ENCODE results near the gene RELT. TPM values are rescaled to one million over a fixed set of nuclear protein-coding genes. Genes with fewer than 3 reads are reported as not detected.

Gene RELT, protein sequence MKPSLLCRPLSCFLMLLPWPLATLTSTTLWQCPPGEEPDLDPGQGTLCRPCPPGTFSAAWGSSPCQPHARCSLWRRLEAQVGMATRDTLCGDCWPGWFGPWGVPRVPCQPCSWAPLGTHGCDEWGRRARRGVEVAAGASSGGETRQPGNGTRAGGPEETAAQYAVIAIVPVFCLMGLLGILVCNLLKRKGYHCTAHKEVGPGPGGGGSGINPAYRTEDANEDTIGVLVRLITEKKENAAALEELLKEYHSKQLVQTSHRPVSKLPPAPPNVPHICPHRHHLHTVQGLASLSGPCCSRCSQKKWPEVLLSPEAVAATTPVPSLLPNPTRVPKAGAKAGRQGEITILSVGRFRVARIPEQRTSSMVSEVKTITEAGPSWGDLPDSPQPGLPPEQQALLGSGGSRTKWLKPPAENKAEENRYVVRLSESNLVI
- total RNA-seq, result 10 to 100 TPM; 23.2 to 24.2 TPM

DNA sequence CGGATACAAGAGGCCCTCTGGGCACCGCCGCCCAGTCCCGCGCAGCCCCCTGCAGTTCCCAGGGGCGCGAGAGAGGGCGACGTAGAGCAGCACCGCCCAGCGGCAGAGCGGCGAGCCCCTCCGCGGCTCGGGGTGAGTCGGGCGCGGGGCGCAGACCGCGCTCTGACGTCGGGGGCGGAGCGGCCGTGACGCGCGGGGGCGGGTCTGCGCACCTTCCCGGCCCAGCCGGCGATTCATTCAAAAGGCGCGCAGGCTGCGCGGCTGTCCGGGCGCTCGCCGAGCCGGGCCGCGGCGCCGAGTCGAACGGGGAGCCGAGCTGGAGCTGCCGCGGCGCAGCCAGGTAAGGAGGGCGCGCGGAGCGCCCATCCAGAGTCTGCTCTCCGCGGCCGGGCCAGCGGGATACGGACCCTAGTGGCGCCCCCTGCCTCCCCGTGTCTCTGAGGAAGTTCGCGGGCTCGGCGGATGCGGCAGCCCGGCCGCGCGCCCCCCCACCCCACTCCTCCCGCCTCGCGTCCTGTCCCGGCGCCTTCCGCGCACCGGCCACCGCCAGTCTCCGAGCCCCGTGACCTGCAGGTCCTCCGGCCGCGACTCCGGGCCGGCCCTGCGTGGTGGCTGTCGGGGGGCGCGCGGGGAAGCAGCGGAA is at the start of gene RELT:
TSS of gene RELT (plus strand) at position 240 of the 643 bp plus-strand sequence. CDS start 12,738 bp downstream, outside the sequence.
- peaks cover 41% of the 10 kb centered on the region for H3K4me1 Mint-ChIP-seq
- H3K27me3 Mint-ChIP-seq, result no peaks in the 10 kb centered on the region
- H3K27ac Mint-ChIP-seq, result peak within 1 kb of the TSS; percentile 91
- peaks cover 7% of the 10 kb centered on the region for H3K36me3 Mint-ChIP-seq
- DNase-seq, result peak; percentile 97
- H3K4me3 Mint-ChIP-seq, result peak within 1 kb of the TSS; percentile 97
- no peaks in the 10 kb centered on the region for H3K9me3 Mint-ChIP-seq

DNA sequence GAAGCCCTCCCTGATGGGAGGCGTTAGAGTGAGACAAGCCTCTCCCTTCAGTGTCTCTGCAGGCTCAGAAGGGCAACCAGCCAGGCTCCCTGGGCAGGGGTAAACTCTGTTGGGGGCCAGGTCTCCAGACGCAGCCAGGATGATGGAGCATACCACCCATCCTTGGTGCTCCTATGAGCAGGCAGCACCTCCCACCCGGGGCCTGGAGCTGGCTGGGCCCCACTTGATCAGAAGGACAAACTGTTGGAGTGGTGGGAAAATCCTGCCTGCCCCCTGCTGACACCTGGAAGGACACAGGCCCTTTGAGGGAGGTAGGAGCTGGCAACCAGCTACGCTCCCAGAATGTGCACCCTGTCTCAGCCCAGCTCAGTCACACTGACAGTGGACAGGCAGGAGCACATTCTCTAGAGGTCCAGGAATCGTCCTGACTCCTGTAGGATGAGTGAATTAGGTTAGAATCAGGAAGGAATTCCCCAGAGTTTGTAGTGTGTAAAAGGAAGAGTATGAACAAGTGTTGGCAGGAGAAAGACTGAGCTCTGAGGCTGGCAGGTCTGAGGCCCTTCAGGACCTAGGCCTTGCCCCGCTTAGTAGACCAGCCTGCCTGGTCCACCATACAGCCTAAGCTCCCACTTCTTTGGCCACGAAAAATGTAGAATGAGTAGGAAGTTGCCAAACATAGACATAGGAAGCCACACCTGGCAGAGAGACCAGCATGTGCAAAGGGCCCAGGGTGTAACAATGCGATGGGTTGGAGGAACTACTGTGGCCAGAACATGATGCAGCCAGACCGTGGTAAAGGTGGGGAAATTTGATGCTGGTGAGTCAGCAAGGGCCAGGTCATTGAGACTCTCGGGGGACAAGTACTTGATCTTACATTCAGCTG is 49.0 kb upstream of the RELT start:
- H3K9me3 Mint-ChIP-seq, result no peaks in the 10 kb centered on the region
- no peak overlapping the region for H3K4me3 Mint-ChIP-seq
- peaks cover 2% of the 10 kb centered on the region for H3K4me1 Mint-ChIP-seq
- no peak overlapping the region for H3K27ac Mint-ChIP-seq
- H3K36me3 Mint-ChIP-seq, result no peaks in the 10 kb centered on the region
- no peak for DNase-seq
- H3K27me3 Mint-ChIP-seq, result no peaks in the 10 kb centered on the region

DNA sequence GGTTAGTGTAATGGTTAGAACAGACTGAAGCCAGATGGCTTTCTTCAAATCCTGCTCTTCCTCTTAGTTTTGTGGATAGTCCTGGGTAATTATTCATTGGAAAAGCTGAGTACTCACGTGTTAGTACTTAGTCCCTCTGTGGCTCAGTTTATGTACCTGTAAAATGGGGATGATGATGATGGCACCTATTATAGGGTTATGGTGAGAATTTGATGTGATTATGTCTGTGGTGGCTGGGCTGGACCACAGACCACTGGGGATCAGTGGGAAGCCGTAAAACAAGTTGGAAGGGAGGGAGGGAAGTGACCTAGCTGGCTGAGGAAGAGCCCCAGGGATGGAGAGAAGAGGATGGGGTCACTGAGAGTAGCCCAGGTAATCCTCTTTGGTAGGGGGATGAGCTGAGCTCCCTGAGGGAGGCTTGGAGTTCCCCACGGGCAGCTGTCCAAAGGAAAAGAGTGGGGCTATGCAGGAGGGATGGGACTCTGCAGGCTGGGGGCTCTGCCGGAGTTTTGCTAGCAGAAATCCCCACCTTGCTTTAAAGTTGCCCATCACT is 48.3 kb upstream of the RELT start:
- Mint-ChIP-seq H3K27me3 (no peaks in the 10 kb centered on the region), H3K27ac (no peak overlapping the region), H3K4me3 (no peak overlapping the region), H3K9me3 (no peaks in the 10 kb centered on the region), H3K4me1 (no peaks in the 10 kb centered on the region), H3K36me3 (no peaks in the 10 kb centered on the region)
- DNase-seq, result no peak

DNA sequence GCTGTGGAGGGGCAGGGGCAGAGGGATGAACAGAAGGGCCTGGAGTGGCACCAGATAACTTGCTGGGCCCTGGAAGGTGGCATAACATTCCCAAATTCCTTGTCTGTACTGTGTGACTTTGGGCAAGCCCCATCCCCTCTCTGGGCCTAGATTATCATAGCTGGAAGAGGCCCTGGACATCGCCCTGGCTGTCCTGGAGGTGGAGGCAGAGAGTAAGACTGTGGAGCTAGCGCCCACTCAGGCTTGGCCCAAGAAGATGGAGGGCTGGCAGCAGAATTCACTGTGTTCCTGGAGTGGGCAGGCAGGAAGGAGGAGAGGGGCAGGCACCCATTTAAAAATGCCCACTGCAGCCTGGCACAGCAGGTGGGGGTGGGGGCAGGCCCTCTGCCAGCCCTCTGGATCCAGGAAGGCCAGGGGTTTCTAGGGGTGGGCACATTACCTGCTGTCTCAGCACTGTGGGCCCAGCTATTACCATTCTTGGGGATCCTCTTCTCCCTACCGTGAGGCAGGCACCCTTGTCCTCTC is 45.6 kb upstream of the RELT start:
- H3K27ac Mint-ChIP-seq, result no peak overlapping the region
- no peaks in the 10 kb centered on the region for H3K36me3 Mint-ChIP-seq
- H3K27me3 Mint-ChIP-seq, result no peaks in the 10 kb centered on the region
- no peak overlapping the region for H3K4me3 Mint-ChIP-seq
- H3K4me1 Mint-ChIP-seq, result peaks cover 1% of the 10 kb centered on the region
- H3K9me3 Mint-ChIP-seq, result no peaks in the 10 kb centered on the region
- no peak for DNase-seq

GRCh38 chr11:73331138-73331916 is 44.9 kb upstream of the RELT start:
- Mint-ChIP-seq H3K9me3 (no peaks in the 10 kb centered on the region), H3K4me1 (peaks cover 1% of the 10 kb centered on the region), H3K36me3 (no peaks in the 10 kb centered on the region), H3K4me3 (no peak overlapping the region), H3K27ac (no peak overlapping the region), H3K27me3 (no peaks in the 10 kb centered on the region)
- no peak for DNase-seq

DNA sequence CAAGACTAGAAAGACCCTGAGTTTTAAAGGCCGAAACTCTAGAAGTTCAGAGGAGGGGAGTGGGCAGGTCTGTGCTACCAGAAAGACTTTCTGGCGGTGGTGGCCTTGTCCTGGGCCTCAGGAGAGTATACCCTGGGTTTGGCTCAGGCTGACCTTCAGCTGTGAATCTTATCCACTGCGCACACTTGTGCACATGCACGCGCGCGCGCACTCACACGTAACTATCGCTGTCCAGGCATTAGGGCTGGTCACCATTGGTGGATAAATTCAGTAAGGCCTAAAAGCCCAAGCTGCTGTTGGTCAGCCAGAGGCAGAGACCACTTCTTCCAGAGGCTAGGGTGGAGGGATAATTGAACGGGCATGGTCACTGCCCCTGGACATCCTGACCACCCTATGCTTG is 43.0 kb upstream of the RELT start:
- Mint-ChIP-seq H3K27ac (no peak overlapping the region), H3K4me3 (no peak overlapping the region), H3K27me3 (no peaks in the 10 kb centered on the region), H3K36me3 (no peaks in the 10 kb centered on the region), H3K9me3 (no peaks in the 10 kb centered on the region), H3K4me1 (peaks cover 1% of the 10 kb centered on the region)
- DNase-seq, result no peak

GRCh38 chr11:73333640-73334383 is 42.4 kb upstream of the RELT start:
- Mint-ChIP-seq H3K9me3 (no peaks in the 10 kb centered on the region), H3K4me3 (no peak overlapping the region), H3K36me3 (no peaks in the 10 kb centered on the region), H3K4me1 (peaks cover 1% of the 10 kb centered on the region), H3K27ac (no peak overlapping the region), H3K27me3 (no peaks in the 10 kb centered on the region)
- DNase-seq, result no peak

DNA sequence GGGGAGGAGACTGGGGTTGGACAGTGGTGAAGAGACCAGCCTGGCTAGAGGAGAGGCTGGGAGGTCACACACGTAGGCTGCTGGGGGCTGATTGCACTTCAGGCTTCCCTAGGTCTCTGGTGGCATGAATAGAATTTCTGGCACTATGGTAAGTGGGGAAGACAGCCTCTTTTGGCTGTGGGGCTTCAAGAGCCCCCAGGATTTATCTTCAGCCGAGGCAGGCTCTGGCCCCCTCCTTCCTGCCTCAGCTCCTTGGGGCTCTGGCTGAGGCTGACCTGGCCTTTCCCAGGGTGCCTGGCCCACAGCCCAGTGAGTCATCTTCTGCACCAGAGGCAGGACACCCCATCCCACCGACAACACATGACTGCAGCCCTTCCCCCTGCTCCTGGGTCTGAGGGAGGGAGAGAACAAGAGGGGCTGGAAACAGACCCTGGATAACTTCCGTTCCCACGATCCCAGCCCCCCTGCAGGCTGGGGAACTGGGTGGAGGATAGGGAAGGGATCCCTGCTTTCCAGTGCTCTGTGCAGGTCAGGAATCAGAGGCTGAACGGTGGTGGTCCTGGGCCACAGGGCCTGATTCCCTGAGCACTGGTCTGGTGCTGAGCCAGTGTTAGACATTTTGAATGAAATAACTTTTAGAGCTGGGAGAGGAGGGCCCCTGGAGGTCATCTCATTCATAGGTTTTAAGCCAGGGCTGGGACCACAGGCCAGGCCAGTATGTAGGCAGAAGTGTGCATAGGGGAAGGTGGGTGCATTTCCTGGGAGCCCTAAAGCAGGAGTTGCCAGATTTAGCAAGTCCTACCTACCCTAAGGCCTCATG is 41.6 kb upstream of the RELT start:
- no peak overlapping the region for H3K4me3 Mint-ChIP-seq
- H3K9me3 Mint-ChIP-seq, result no peaks in the 10 kb centered on the region
- DNase-seq, result no peak
- H3K4me1 Mint-ChIP-seq, result peaks cover 1% of the 10 kb centered on the region
- no peak overlapping the region for H3K27ac Mint-ChIP-seq
- H3K36me3 Mint-ChIP-seq, result no peaks in the 10 kb centered on the region
- no peaks in the 10 kb centered on the region for H3K27me3 Mint-ChIP-seq

DNA sequence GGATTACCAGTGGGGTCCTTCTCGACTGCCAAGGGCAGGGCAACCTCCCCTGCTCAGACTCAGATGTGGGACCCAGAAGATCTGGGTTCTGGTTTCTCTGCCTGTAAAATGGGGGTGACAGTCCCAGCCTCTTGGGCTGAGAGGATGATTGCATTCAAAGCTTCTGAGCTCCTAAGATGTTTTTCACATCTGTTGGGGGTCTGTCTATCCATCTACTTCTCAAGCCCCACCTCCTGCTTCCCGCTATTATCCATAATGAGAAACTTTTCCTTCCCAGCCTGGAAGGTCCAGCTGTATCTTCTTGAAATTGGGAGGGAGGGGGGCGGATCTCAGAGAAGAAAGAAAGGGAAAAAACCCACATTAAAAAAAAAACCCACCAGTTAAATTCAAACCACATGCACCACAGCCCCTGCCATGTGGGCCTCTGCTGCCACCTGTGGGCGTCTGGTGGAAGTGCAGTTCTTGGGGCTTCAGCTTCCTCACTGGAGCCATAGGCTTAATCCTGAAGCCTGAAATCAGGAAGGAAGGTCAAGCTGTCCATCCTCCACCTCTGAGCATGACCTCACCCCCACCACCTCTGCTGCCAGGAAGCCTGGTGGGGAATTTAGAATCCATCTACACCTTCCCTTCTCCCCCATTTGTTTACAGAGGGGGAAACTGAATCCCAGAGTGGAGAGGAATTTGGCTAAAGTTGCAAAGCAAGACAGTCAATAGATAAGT is 40.8 kb upstream of the RELT start:
- Mint-ChIP-seq H3K9me3 (no peaks in the 10 kb centered on the region), H3K27me3 (no peaks in the 10 kb centered on the region), H3K4me3 (no peak overlapping the region), H3K27ac (no peak overlapping the region), H3K36me3 (no peaks in the 10 kb centered on the region), H3K4me1 (peaks cover 1% of the 10 kb centered on the region)
- DNase-seq, result peak; percentile 69

DNA sequence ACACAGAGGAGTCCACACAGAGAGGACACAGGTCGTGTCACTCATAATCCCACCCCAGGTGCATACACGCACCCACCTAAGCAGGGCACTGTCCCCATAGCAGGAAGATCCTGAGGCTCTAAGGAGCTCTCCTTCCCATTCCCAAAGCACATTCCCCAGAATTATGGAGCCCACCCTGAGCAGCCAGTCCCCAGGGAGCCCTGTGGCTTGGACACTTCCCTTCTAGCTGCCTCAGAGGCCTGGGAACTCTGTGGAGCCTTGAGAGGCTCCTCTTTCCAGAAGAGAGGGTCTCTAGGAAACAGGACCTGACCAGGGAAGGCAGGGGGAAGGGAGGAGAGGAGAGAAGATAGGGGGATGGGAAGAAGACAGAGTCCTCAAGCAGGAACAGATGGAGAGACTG is 38.4 kb upstream of the RELT start:
- Mint-ChIP-seq H3K27me3 (no peaks in the 10 kb centered on the region), H3K4me3 (no peak overlapping the region), H3K27ac (no peak overlapping the region), H3K4me1 (peaks cover 1% of the 10 kb centered on the region), H3K9me3 (no peaks in the 10 kb centered on the region), H3K36me3 (no peaks in the 10 kb centered on the region)
- no peak for DNase-seq

DNA sequence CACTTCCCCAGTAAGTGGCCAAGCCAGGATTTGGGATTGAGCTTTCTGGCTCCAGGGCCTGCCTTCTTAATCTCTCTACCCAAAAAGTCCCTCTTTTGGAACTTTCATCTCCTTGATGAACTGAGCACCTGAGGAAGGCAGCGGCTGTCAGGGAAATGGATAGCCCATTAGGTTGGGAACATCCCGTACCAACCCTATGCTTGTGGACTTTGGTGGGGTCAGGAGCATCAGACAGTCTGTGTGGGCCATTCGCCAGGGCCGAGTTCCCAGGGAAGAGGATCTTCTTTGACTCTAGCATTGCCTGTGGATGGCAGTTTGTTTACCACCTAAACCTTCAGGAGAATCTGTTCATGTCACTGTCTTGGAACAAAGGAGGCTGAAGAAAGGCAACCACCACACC is 37.9 kb upstream of the RELT start:
- peaks cover 1% of the 10 kb centered on the region for H3K4me1 Mint-ChIP-seq

DNA sequence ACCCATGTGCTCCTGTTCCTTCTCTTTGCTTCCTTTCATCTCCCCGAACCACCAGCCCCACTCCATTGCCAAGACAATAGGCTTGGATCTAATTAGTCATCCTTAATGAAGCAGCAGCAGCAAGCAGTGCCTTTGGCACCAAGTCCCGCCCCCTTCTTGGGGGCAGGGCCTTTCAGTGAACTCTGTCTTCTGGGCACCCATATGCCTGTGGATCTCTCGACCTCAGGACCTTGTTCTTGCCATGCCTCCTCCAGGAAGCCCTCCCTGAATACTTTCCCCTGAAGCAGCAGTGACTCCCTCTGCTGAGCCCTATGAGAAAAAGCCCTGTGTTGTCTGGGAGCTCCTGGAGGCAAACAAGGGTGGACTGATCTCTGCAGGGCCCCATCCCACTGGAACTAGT is 36.0 kb upstream of the RELT start:
- no peaks in the 10 kb centered on the region for H3K27me3 Mint-ChIP-seq

More for the DNA sequence above, 37.9 kb upstream of the RELT start:
- Mint-ChIP-seq H3K27ac (no peak overlapping the region), H3K36me3 (no peaks in the 10 kb centered on the region), H3K9me3 (no peaks in the 10 kb centered on the region), H3K4me3 (no peak overlapping the region), H3K27me3 (no peaks in the 10 kb centered on the region)
- DNase-seq, result no peak

More for the DNA sequence above, 36.0 kb upstream of the RELT start:
- no peak for DNase-seq
- peaks cover 1% of the 10 kb centered on the region for H3K4me1 Mint-ChIP-seq
- H3K27ac Mint-ChIP-seq, result no peak overlapping the region
- no peaks in the 10 kb centered on the region for H3K36me3 Mint-ChIP-seq
- H3K9me3 Mint-ChIP-seq, result no peaks in the 10 kb centered on the region
- H3K4me3 Mint-ChIP-seq, result no peak overlapping the region
